GM19035 (cell line): ENCODE results near the gene ILKAP.

Experiments
- ATAC-seq: cut with Tn5 transposase; IDR thresholded peaks from one replicate; pipeline ENCODE4 v1.9.1; 2021; ENCODE audit not compliant: unreplicated experiment

ILKAP gene

GRCh38 chr2:238138331-238139195 is 64.9 kb downstream of the ILKAP start, which contains the start of gene KLHL30:
TSS of gene KLHL30 (plus strand) at chr2:238138668. CDS start at chr2:238140755, 2,087 bp downstream.
- ATAC-seq = no peak

- no peak for ATAC-seq
These were observed 65.6 kb downstream of the ILKAP start for GRCh38 chr2:238137885-238138284.

- ATAC-seq = no peak
These were observed 66.5 kb downstream of the ILKAP start for GRCh38 chr2:238136820-238137537.

- ATAC-seq = no peak
These were observed 67.8 kb downstream of the ILKAP start for GRCh38 chr2:238135601-238136150.

- no peak for ATAC-seq
These were observed 69.1 kb downstream of the ILKAP start for GRCh38 chr2:238134393-238134785.

- ATAC-seq = no peak
These were observed 69.7 kb downstream of the ILKAP start for GRCh38 chr2:238133499-238134392.

- ATAC-seq = no peak
These were observed 70.7 kb downstream of the ILKAP start for GRCh38 chr2:238132463-238133450.

GRCh38 chr2:238131761-238132462 is 71.6 kb downstream of the ILKAP start:
- ATAC-seq = no peak

GRCh38 chr2:238130696-238131628 is 72.5 kb downstream of the ILKAP start:
- no peak for ATAC-seq

- no peak for ATAC-seq
These were observed 73.3 kb downstream of the ILKAP start for GRCh38 chr2:238130111-238130695.

- ATAC-seq = no peak
These were observed 74.1 kb downstream of the ILKAP start for GRCh38 chr2:238129166-238130010.

- no peak for ATAC-seq
These were observed 74.9 kb downstream of the ILKAP start for GRCh38 chr2:238128534-238129001.

GRCh38 chr2:238128061-238128440 is 75.4 kb downstream of the ILKAP start:
- ATAC-seq = no peak

GRCh38 chr2:238127165-238128060 is 76.1 kb downstream of the ILKAP start:
- ATAC-seq = no peak

GRCh38 chr2:238126775-238127164 is 76.7 kb downstream of the ILKAP start:
- ATAC-seq = no peak

GRCh38 chr2:238126338-238126737 is 77.2 kb downstream of the ILKAP start:
- ATAC-seq = no peak
